Measurements from ENCODE around the gene PLXNA3.

The PLXNA3 gene

GRCh38 chrX:154426916-154427770 lies 30.9 kb upstream of the PLXNA3 start:
- H3K27ac ChIP-seq (ENCODE audit: low read length), result no peak overlapping the region
- no peak overlapping the region for H3K9ac ChIP-seq (ENCODE audit: low read length in 2 of 2)
- no peak overlapping the region for H3K4me3 ChIP-seq (ENCODE audit: low read length in 2 of 2)

GRCh38 chrX:154428176-154429171 lies 29.6 kb upstream of the PLXNA3 start, which contains the start of gene ATP6AP1:
ATP6AP1 (plus strand) TSS chrX:154428677; CDS start chrX:154428693, 16 bp downstream.
- peaks cover 7% of the 10 kb centered on the region for H3K4me1 ChIP-seq (ENCODE audit: control insufficient read depth, insufficient read depth, low read length)
- peak within 1 kb of the TSS; percentile 55 to 69 for H3K9ac ChIP-seq (ENCODE audit: low read length in 2 of 2)
- peak within 1 kb of the TSS; percentile 41 for H3K27ac ChIP-seq (ENCODE audit: low read length)
- peak within 1 kb of the TSS; percentile 71 to 76 for H3K4me3 ChIP-seq (ENCODE audit: low read length in 2 of 2)
- peaks cover 0 to 4% of the 10 kb centered on the region in 2 donors for H3K36me3 ChIP-seq (ENCODE audit: control insufficient read depth in 2 of 2, insufficient read depth in 2 of 2, low read length in 2 of 2)
- H3K9me3 ChIP-seq (ENCODE audit: control insufficient read depth in 2 of 2, low read length in 2 of 2), result no peaks in the 10 kb centered on the region
- no peaks in the 10 kb centered on the region for H3K27me3 ChIP-seq (ENCODE audit: control insufficient read depth in 1 of 2, insufficient read depth in 2 of 2, low read length in 2 of 2)

More at GRCh38 chrX:154426916-154427770, 30.9 kb upstream of the PLXNA3 start:
- H3K4me1 ChIP-seq (ENCODE audit: control insufficient read depth, insufficient read depth, low read length), result peaks cover 7% of the 10 kb centered on the region
- H3K36me3 ChIP-seq (ENCODE audit: control insufficient read depth in 2 of 2, insufficient read depth in 2 of 2, low read length in 2 of 2), result peaks cover 0 to 2% of the 10 kb centered on the region in 2 donors
- H3K27me3 ChIP-seq (ENCODE audit: control insufficient read depth in 1 of 2, insufficient read depth in 2 of 2, low read length in 2 of 2), result no peaks in the 10 kb centered on the region
- no peaks in the 10 kb centered on the region for H3K9me3 ChIP-seq (ENCODE audit: control insufficient read depth in 2 of 2, low read length in 2 of 2)

GRCh38 chrX:154429711-154430110 lies 28.4 kb upstream of the PLXNA3 start:
- H3K27ac ChIP-seq (ENCODE audit: low read length), result no peak overlapping the region
- H3K9ac ChIP-seq (ENCODE audit: low read length in 2 of 2), result peak overlapping the region in 1 of 2 donors; percentile 1
- H3K4me1 ChIP-seq (ENCODE audit: control insufficient read depth, insufficient read depth, low read length), result peaks cover 7% of the 10 kb centered on the region
- no peaks in the 10 kb centered on the region for H3K9me3 ChIP-seq (ENCODE audit: control insufficient read depth in 2 of 2, low read length in 2 of 2)
- no peaks in the 10 kb centered on the region for H3K27me3 ChIP-seq (ENCODE audit: control insufficient read depth in 1 of 2, insufficient read depth in 2 of 2, low read length in 2 of 2)
- peak overlapping the region; percentile 71 to 76 for H3K4me3 ChIP-seq (ENCODE audit: low read length in 2 of 2)
- peaks cover 0 to 9% of the 10 kb centered on the region in 2 donors for H3K36me3 ChIP-seq (ENCODE audit: control insufficient read depth in 2 of 2, insufficient read depth in 2 of 2, low read length in 2 of 2)

- Histone ChIP-seq H3K27me3 (ENCODE audit: control insufficient read depth in 1 of 2, insufficient read depth in 2 of 2, low read length in 2 of 2) (no peaks in the 10 kb centered on the region), H3K9ac (ENCODE audit: low read length in 2 of 2) (no peak overlapping the region), H3K9me3 (ENCODE audit: control insufficient read depth in 2 of 2, low read length in 2 of 2) (no peaks in the 10 kb centered on the region), H3K36me3 (ENCODE audit: control insufficient read depth in 2 of 2, insufficient read depth in 2 of 2, low read length in 2 of 2) (peaks cover 0 to 9% of the 10 kb centered on the region in 2 donors), H3K4me1 (ENCODE audit: control insufficient read depth, insufficient read depth, low read length) (peaks cover 7% of the 10 kb centered on the region), H3K4me3 (ENCODE audit: low read length in 2 of 2) (no peak overlapping the region), H3K27ac (ENCODE audit: low read length) (no peak overlapping the region)
Measured at GRCh38 chrX:154430479-154430878, 27.6 kb upstream of the PLXNA3 start.

GRCh38 chrX:154430916-154431315 lies 27.2 kb upstream of the PLXNA3 start:
- no peak overlapping the region for H3K9ac ChIP-seq (ENCODE audit: low read length in 2 of 2)
- H3K4me1 ChIP-seq (ENCODE audit: control insufficient read depth, insufficient read depth, low read length), result peaks cover 7% of the 10 kb centered on the region
- H3K9me3 ChIP-seq (ENCODE audit: control insufficient read depth in 2 of 2, low read length in 2 of 2), result no peaks in the 10 kb centered on the region
- H3K36me3 ChIP-seq (ENCODE audit: control insufficient read depth in 2 of 2, insufficient read depth in 2 of 2, low read length in 2 of 2), result peaks cover 0 to 9% of the 10 kb centered on the region in 2 donors
- H3K27me3 ChIP-seq (ENCODE audit: control insufficient read depth in 1 of 2, insufficient read depth in 2 of 2, low read length in 2 of 2), result no peaks in the 10 kb centered on the region
- no peak overlapping the region for H3K4me3 ChIP-seq (ENCODE audit: low read length in 2 of 2)
- no peak overlapping the region for H3K27ac ChIP-seq (ENCODE audit: low read length)

- Histone ChIP-seq H3K27ac (ENCODE audit: low read length) (no peak overlapping the region), H3K4me1 (ENCODE audit: control insufficient read depth, insufficient read depth, low read length) (peaks cover 11% of the 10 kb centered on the region), H3K27me3 (ENCODE audit: control insufficient read depth in 1 of 2, insufficient read depth in 2 of 2, low read length in 2 of 2) (no peaks in the 10 kb centered on the region), H3K4me3 (ENCODE audit: low read length in 2 of 2) (no peak overlapping the region), H3K9me3 (ENCODE audit: control insufficient read depth in 2 of 2, low read length in 2 of 2) (no peaks in the 10 kb centered on the region), H3K9ac (ENCODE audit: low read length in 2 of 2) (no peak overlapping the region), H3K36me3 (ENCODE audit: control insufficient read depth in 2 of 2, insufficient read depth in 2 of 2, low read length in 2 of 2) (peaks cover 0 to 9% of the 10 kb centered on the region in 2 donors)
Measured at GRCh38 chrX:154431341-154431740, 26.7 kb upstream of the PLXNA3 start.

- Histone ChIP-seq H3K27me3 (ENCODE audit: control insufficient read depth in 1 of 2, insufficient read depth in 2 of 2, low read length in 2 of 2) (no peaks in the 10 kb centered on the region), H3K4me1 (ENCODE audit: control insufficient read depth, insufficient read depth, low read length) (peaks cover 13% of the 10 kb centered on the region), H3K27ac (ENCODE audit: low read length) (no peak overlapping the region), H3K9ac (ENCODE audit: low read length in 2 of 2) (no peak overlapping the region), H3K36me3 (ENCODE audit: control insufficient read depth in 2 of 2, insufficient read depth in 2 of 2, low read length in 2 of 2) (peaks cover 0 to 9% of the 10 kb centered on the region in 2 donors), H3K4me3 (ENCODE audit: low read length in 2 of 2) (no peak overlapping the region), H3K9me3 (ENCODE audit: control insufficient read depth in 2 of 2, low read length in 2 of 2) (no peaks in the 10 kb centered on the region)
Measured at GRCh38 chrX:154432210-154432609, 25.9 kb upstream of the PLXNA3 start.

- Histone ChIP-seq H3K27ac (ENCODE audit: low read length) (no peak overlapping the region), H3K4me1 (ENCODE audit: control insufficient read depth, insufficient read depth, low read length) (peaks cover 22% of the 10 kb centered on the region), H3K9ac (ENCODE audit: low read length in 2 of 2) (no peak overlapping the region), H3K27me3 (ENCODE audit: control insufficient read depth in 1 of 2, insufficient read depth in 2 of 2, low read length in 2 of 2) (peaks cover 0 to 2% of the 10 kb centered on the region in 2 donors), H3K36me3 (ENCODE audit: control insufficient read depth in 2 of 2, insufficient read depth in 2 of 2, low read length in 2 of 2) (peaks cover 0 to 9% of the 10 kb centered on the region in 2 donors), H3K4me3 (ENCODE audit: low read length in 2 of 2) (no peak overlapping the region), H3K9me3 (ENCODE audit: control insufficient read depth in 2 of 2, low read length in 2 of 2) (no peaks in the 10 kb centered on the region)
Measured at GRCh38 chrX:154433605-154434004, 24.5 kb upstream of the PLXNA3 start.

GRCh38 chrX:154434394-154435168 lies 23.5 kb upstream of the PLXNA3 start:
- Histone ChIP-seq H3K4me3 (ENCODE audit: low read length in 2 of 2) (no peak overlapping the region), H3K27me3 (ENCODE audit: control insufficient read depth in 1 of 2, insufficient read depth in 2 of 2, low read length in 2 of 2) (peaks cover 0 to 2% of the 10 kb centered on the region in 2 donors), H3K9ac (ENCODE audit: low read length in 2 of 2) (no peak overlapping the region), H3K27ac (ENCODE audit: low read length) (no peak overlapping the region), H3K9me3 (ENCODE audit: control insufficient read depth in 2 of 2, low read length in 2 of 2) (no peaks in the 10 kb centered on the region), H3K36me3 (ENCODE audit: control insufficient read depth in 2 of 2, insufficient read depth in 2 of 2, low read length in 2 of 2) (peaks cover 0 to 9% of the 10 kb centered on the region in 2 donors), H3K4me1 (ENCODE audit: control insufficient read depth, insufficient read depth, low read length) (peaks cover 22% of the 10 kb centered on the region)

All from stomach smooth muscle (tissue), 2 donors.